Measurements from ENCODE around the gene NKD2. TPM values are rescaled to one million over a fixed set of nuclear protein-coding genes. Genes with fewer than 3 reads are reported as not detected.
A peak's percentile ranks its signal among the peaks of the same experiment; 100 is the strongest.

Gene NKD2
- total and polyA plus RNA-seq, 2 experiments from 2014 or later: 9.0 to 11.9 TPM

GRCh38 chr5:1051366-1051720 lies 42.7 kb downstream of the NKD2 start:
- Histone ChIP-seq H3K27ac (ENCODE audit: low read depth) (no peak overlapping the region), H3K4me3 (no peak overlapping the region), H3K36me3 (ENCODE audit: insufficient read depth) (no peaks in the 10 kb centered on the region), H4K20me1 (replicated peaks; ENCODE audit: insufficient read depth) (no peaks in the 10 kb centered on the region; the same call in 1 of the 2 replicates), H3K9me2 (ENCODE audit: insufficient read depth) (no peaks in the 10 kb centered on the region), H3K27me3 (ENCODE audit: insufficient read depth) (no peaks in the 10 kb centered on the region), H3K4me2 (no peak overlapping the region), H3K79me2 (replicated peaks; ENCODE audit: insufficient read depth) (no peaks in the 10 kb centered on the region), H3K4me1 (ENCODE audit: insufficient read depth) (no peaks in the 10 kb centered on the region), H3F3A (replicated peaks; ENCODE audit: low read depth) (no peaks in the 10 kb centered on the region), H2AFZ (no peak overlapping the region)
- ATAC-seq: no peak
- peak; percentile 0 for DNase-seq (ENCODE audit: low spot score)
- peaks cover 21% of the 10 kb centered on the region for H3K36me3 Mint-ChIP-seq (ENCODE audit: low read depth)
- no peak overlapping the region for H3K4me3 Mint-ChIP-seq
- peaks cover 20% of the 10 kb centered on the region for H3K27me3 Mint-ChIP-seq (ENCODE audit: insufficient read depth, low read depth, poor library complexity)
- no peaks in the 10 kb centered on the region for H3K4me1 Mint-ChIP-seq
- no peak for TF ChIP-seq POLR2AphosphoS5 (IDR thresholded peaks at IDR 0.05; ENCODE audit: low read depth)
- no peak for TF ChIP-seq CREB1 (CRISPR knock-in tag; IDR thresholded peaks at IDR 0.05; ENCODE audit: low read depth)
- no peak for TF ChIP-seq ZNF114 (CRISPR knock-in tag; IDR thresholded peaks at IDR 0.05)
- no peak for TF ChIP-seq ZNF462 (CRISPR knock-in tag; IDR thresholded peaks at IDR 0.05)
- TF ChIP-seq JUNB (IDR thresholded peaks at IDR 0.05; ENCODE audit: unreplicated experiment): no peak
- TF ChIP-seq EZH2phosphoT487 (IDR thresholded peaks at IDR 0.05; ENCODE audit: unreplicated experiment): no peak
- TF ChIP-seq REST (IDR thresholded peaks at IDR 0.05; ENCODE audit: unreplicated experiment): no peak
- TF ChIP-seq ETS1 (IDR thresholded peaks at IDR 0.05): no peak
- TF ChIP-seq CTCF (conservative IDR thresholded peaks at IDR 0.05; ENCODE audit: low read depth in 2 of 2): no peak
- TF ChIP-seq NANOG (IDR thresholded peaks at IDR 0.05; ENCODE audit: borderline replicate concordance): no peak
- no peak for TF ChIP-seq EZH2 (IDR thresholded peaks at IDR 0.05; ENCODE audit: low read depth, unreplicated experiment)
- TF ChIP-seq ZNF331 (CRISPR knock-in tag; IDR thresholded peaks at IDR 0.05; ENCODE audit: low read depth): no peak
- no peak for TF ChIP-seq STAT1 (IDR thresholded peaks at IDR 0.05; ENCODE audit: unreplicated experiment)
- H3K27ac Mint-ChIP-seq: no peak overlapping the region
- H3K9me3 Mint-ChIP-seq: peaks cover 5% of the 10 kb centered on the region

All from GM23338 (cell line).